ENCODE results near the gene ADAM12. TPM values are rescaled to one million over a fixed set of nuclear protein-coding genes. Genes with fewer than 3 reads are reported as not detected.

Gene ADAM12
- total RNA-seq, 1 donor from 2014 or later, result 100 TPM

GRCh38 chr10:126283307-126283706 is 105.0 kb downstream of the ADAM12 start:
- H3K27ac ChIP-seq (ENCODE audit: low read depth, low read length), result no peak overlapping the region

DNA sequence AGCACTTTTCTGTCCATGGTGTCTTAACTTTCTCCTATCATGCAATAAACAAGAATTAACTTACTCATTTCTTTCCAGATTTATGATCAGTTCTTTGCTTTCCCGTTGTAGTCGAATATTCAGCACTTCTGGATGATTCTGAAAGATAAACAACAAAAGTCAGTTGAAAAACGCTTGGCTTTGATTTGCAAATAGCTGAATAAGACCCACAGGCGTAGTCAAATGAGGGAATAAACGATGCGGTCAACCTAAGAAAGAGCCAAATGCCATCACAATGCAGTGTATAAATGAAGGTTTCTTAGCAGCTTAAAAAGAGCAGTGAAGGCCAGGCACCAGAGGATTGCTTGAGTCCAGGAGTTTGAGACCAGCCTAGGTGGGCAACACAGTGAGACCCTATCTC is 109.4 kb downstream of the ADAM12 start:
- no peaks in the 10 kb centered on the region for H4K20me1 ChIP-seq (ENCODE audit: insufficient read depth, low read length)
- H3K9ac ChIP-seq (ENCODE audit: low read length), result no peak overlapping the region
- H3K4me1 ChIP-seq (ENCODE audit: insufficient read depth, low read length), result no peaks in the 10 kb centered on the region
- H3K9me3 ChIP-seq (ENCODE audit: insufficient read depth, low read depth, low read length), result no peaks in the 10 kb centered on the region
- H3K4me2 ChIP-seq (ENCODE audit: low read length), result no peak overlapping the region
- TF ChIP-seq, protein P1, sequence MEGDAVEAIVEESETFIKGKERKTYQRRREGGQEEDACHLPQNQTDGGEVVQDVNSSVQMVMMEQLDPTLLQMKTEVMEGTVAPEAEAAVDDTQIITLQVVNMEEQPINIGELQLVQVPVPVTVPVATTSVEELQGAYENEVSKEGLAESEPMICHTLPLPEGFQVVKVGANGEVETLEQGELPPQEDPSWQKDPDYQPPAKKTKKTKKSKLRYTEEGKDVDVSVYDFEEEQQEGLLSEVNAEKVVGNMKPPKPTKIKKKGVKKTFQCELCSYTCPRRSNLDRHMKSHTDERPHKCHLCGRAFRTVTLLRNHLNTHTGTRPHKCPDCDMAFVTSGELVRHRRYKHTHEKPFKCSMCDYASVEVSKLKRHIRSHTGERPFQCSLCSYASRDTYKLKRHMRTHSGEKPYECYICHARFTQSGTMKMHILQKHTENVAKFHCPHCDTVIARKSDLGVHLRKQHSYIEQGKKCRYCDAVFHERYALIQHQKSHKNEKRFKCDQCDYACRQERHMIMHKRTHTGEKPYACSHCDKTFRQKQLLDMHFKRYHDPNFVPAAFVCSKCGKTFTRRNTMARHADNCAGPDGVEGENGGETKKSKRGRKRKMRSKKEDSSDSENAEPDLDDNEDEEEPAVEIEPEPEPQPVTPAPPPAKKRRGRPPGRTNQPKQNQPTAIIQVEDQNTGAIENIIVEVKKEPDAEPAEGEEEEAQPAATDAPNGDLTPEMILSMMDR (IDR thresholded peaks at IDR 0.05; ENCODE audit: insufficient read depth, low read depth, low read length), result no peak
- no peak for TF ChIP-seq EZH2 (IDR thresholded peaks at IDR 0.05; ENCODE audit: insufficient read depth, low read length)
- no peaks in the 10 kb centered on the region for H3K27me3 ChIP-seq (ENCODE audit: insufficient read depth, low read length)
- Mint-ChIP-seq H3K27ac (ENCODE audit: unreplicated experiment) (no peak overlapping the region), H3K4me3 (ENCODE audit: unreplicated experiment) (no peak overlapping the region), H3K4me1 (ENCODE audit: low read depth, unreplicated experiment) (no peaks in the 10 kb centered on the region), H3K36me3 (ENCODE audit: low read depth, unreplicated experiment) (peaks cover 15% of the 10 kb centered on the region), H3K27me3 (ENCODE audit: low read depth, unreplicated experiment) (no peaks in the 10 kb centered on the region), H3K9me3 (ENCODE audit: unreplicated experiment) (no peaks in the 10 kb centered on the region)
- peaks cover 3% of the 10 kb centered on the region for H3K36me3 ChIP-seq (ENCODE audit: insufficient read depth, low read length)
- no peak overlapping the region for H3K4me3 ChIP-seq (ENCODE audit: insufficient read depth, low read depth, low read length)
- peak; percentile 41 for FAIRE-seq
- DNase-seq (ENCODE audit: low read depth), result peak; percentile 87
- no peak overlapping the region for H3K27ac ChIP-seq (ENCODE audit: low read depth, low read length)
- no peak overlapping the region for H2AFZ ChIP-seq (ENCODE audit: low read depth, low read length)
- H3K79me2 ChIP-seq (ENCODE audit: insufficient read depth, low read length), result peaks cover 20% of the 10 kb centered on the region

More at GRCh38 chr10:126283307-126283706, 105.0 kb downstream of the ADAM12 start:
- FAIRE-seq, result no peak
- no peaks in the 10 kb centered on the region for H3K4me1 ChIP-seq (ENCODE audit: insufficient read depth, low read length)
- H3K36me3 Mint-ChIP-seq (ENCODE audit: low read depth, unreplicated experiment), result peaks cover 15% of the 10 kb centered on the region
- H3K27ac Mint-ChIP-seq (ENCODE audit: unreplicated experiment), result no peak overlapping the region
- H3K9ac ChIP-seq (ENCODE audit: low read length), result no peak overlapping the region
- peaks cover 6% of the 10 kb centered on the region for H3K36me3 ChIP-seq (ENCODE audit: insufficient read depth, low read length)
- peaks cover 1% of the 10 kb centered on the region for H3K27me3 Mint-ChIP-seq (ENCODE audit: low read depth, unreplicated experiment)
- no peak overlapping the region for H2AFZ ChIP-seq (ENCODE audit: low read depth, low read length)
- no peak overlapping the region for H3K4me2 ChIP-seq (ENCODE audit: low read length)
- no peak overlapping the region for H3K4me3 ChIP-seq (ENCODE audit: insufficient read depth, low read depth, low read length)
- H3K9me3 Mint-ChIP-seq (ENCODE audit: unreplicated experiment), result no peaks in the 10 kb centered on the region
- no peak overlapping the region for H3K4me3 Mint-ChIP-seq (ENCODE audit: unreplicated experiment)
- no peak for DNase-seq (ENCODE audit: low read depth)
- H3K9me3 ChIP-seq (ENCODE audit: insufficient read depth, low read depth, low read length), result no peaks in the 10 kb centered on the region
- H3K27me3 ChIP-seq (ENCODE audit: insufficient read depth, low read length), result no peaks in the 10 kb centered on the region
- peaks cover 2% of the 10 kb centered on the region for H3K4me1 Mint-ChIP-seq (ENCODE audit: low read depth, unreplicated experiment)
- TF ChIP-seq, protein P1 (IDR thresholded peaks at IDR 0.05; ENCODE audit: insufficient read depth, low read depth, low read length), result no peak
- TF ChIP-seq EZH2 (IDR thresholded peaks at IDR 0.05; ENCODE audit: insufficient read depth, low read length), result no peak
- peaks cover 23% of the 10 kb centered on the region for H4K20me1 ChIP-seq (ENCODE audit: insufficient read depth, low read length)
- H3K79me2 ChIP-seq (ENCODE audit: insufficient read depth, low read length), result peaks cover 21% of the 10 kb centered on the region

DNA sequence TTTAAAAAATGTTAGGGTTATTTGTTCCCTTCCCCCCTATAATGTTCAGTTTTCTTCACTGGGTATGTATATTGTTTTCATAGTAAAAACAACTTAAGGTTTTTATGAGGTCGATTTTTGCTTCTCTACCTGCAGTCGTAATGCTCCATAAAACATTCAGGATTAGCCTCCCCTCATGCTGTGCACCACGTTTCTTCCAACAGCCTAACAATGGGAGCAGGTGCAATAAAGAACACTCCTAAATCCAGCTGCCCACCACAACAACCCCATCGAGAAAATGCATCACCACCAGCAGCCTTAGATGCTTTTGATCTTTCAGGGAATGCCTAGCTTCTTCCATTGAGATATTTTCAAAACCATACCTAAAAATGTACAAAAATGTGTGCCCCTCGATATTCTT is 111.1 kb downstream of the ADAM12 start:
- H3K9me3 Mint-ChIP-seq (ENCODE audit: unreplicated experiment), result no peaks in the 10 kb centered on the region
- H3K4me2 ChIP-seq (ENCODE audit: low read length), result no peak overlapping the region
- H3K79me2 ChIP-seq (ENCODE audit: insufficient read depth, low read length), result peaks cover 25% of the 10 kb centered on the region
- H3K36me3 Mint-ChIP-seq (ENCODE audit: low read depth, unreplicated experiment), result peaks cover 23% of the 10 kb centered on the region
- H3K27me3 Mint-ChIP-seq (ENCODE audit: low read depth, unreplicated experiment), result no peaks in the 10 kb centered on the region
- H3K4me1 Mint-ChIP-seq (ENCODE audit: low read depth, unreplicated experiment), result no peaks in the 10 kb centered on the region
- H3K4me1 ChIP-seq (ENCODE audit: insufficient read depth, low read length), result no peaks in the 10 kb centered on the region
- no peaks in the 10 kb centered on the region for H4K20me1 ChIP-seq (ENCODE audit: insufficient read depth, low read length)
- no peaks in the 10 kb centered on the region for H3K9me3 ChIP-seq (ENCODE audit: insufficient read depth, low read depth, low read length)
- TF ChIP-seq, protein P1 (IDR thresholded peaks at IDR 0.05; ENCODE audit: insufficient read depth, low read depth, low read length), result no peak
- TF ChIP-seq EZH2 (IDR thresholded peaks at IDR 0.05; ENCODE audit: insufficient read depth, low read length), result no peak
- H3K4me3 ChIP-seq (ENCODE audit: insufficient read depth, low read depth, low read length), result no peak overlapping the region
- no peak overlapping the region for H3K27ac Mint-ChIP-seq (ENCODE audit: unreplicated experiment)
- no peaks in the 10 kb centered on the region for H3K27me3 ChIP-seq (ENCODE audit: insufficient read depth, low read length)
- DNase-seq (ENCODE audit: low read depth) (no peak), FAIRE-seq (no peak)
- H3K9ac ChIP-seq (ENCODE audit: low read length), result no peak overlapping the region
- no peak overlapping the region for H3K27ac ChIP-seq (ENCODE audit: low read depth, low read length)
- H3K36me3 ChIP-seq (ENCODE audit: insufficient read depth, low read length), result peaks cover 10% of the 10 kb centered on the region
- no peak overlapping the region for H2AFZ ChIP-seq (ENCODE audit: low read depth, low read length)
- no peak overlapping the region for H3K4me3 Mint-ChIP-seq (ENCODE audit: unreplicated experiment)

Data from astrocyte (in vitro differentiated cells and primary cell).